H1 (cell line): ENCODE data around the gene CDK16. TPM values are rescaled to one million over a fixed set of nuclear protein-coding genes. Genes with fewer than 3 reads are reported as not detected.

Experiments used
- EP300 ChIP-seq, 2 experiments: IDR thresholded peaks; 1 replicate in 1 of 2; 2 replicates in 1 of 2; pipeline ENCODE4 v1.6.1; 2011 to 2012; ENCODE audit warnings: low read depth in 2 of 2, low read length in 2 of 2, mild to moderate bottlenecking in 2 of 2, borderline replicate concordance in 1 of 2, inconsistent platforms in 1 of 2, moderate library complexity in 1 of 2
- MAFK ChIP-seq: IDR thresholded peaks from 2 replicates; pipeline ENCODE4 v1.6.1; 2012; ENCODE audit warnings: low read depth, mild to moderate bottlenecking, improper control_type of control experiment, low read length
- POLR2A ChIP-seq, 2 experiments: IDR thresholded peaks; 1 replicate in 1 of 2; 2 replicates in 1 of 2; pipeline ENCODE4 v1.6.1; 2011; ENCODE audit warnings: low read depth in 2 of 2, low read length in 2 of 2, mild to moderate bottlenecking in 2 of 2; ENCODE audit errors: control extremely low read depth in 1 of 2
- SIN3A ChIP-seq, 2 experiments: IDR thresholded peaks in 1 of 2; conservative IDR thresholded peaks in 1 of 2; 2 replicates each; pipeline ENCODE4 v1.6.1; 2011 to 2012; ENCODE audit warnings: low read length in 2 of 2, improper control_type of control experiment in 1 of 2, low read depth in 1 of 2, mild to moderate bottlenecking in 1 of 2
- polyA plus RNA-seq, 7 experiments: library from polyadenylated mRNA; depleted of rRNA in 3 of 7; stranded (reverse) in 5 of 7; unstranded in 2 of 7; fragments of >200 nt in 5 of 7; fragments of 200-250 nt in 2 of 7; gene quantifications; 1 replicate in 5 of 7; 2 replicates in 1 of 7; 4 replicates in 1 of 7; pipeline versions ENCODE4 v1.2.1 to v1.2.3, GENCODE V29; 2011 to 2013; ENCODE audit warnings: missing spikeins in 2 of 7, mixed read lengths in 2 of 7
- total RNA-seq: library from RNA; stranded (reverse); fragmentation: NEBNext Ultra II Directional; extraction: Animal tissue kit (Norgen Biotek cat#: 25700); gene quantifications from 2 replicates; pipeline ENCODE4 v1.2.1, GENCODE V29; 2021

Gene CDK16
- total and polyA plus RNA-seq, 2 of the 8 experiments (the other 6 are each of a cell fraction or from before 2014, with no cell fraction given) = 124 to 204 TPM

GRCh38 chrX:47243351-47243750 is 24.9 kb downstream of the CDK16 start (continued):
- TF ChIP-seq SIN3A (conservative IDR thresholded peaks at IDR 0.05 in 1 of 2, IDR thresholded peaks at IDR 0.05 in 1 of 2; ENCODE audit: low read depth in 1 of 2, low read length in 2 of 2) = no peak
- no peak for TF ChIP-seq POLR2A (IDR thresholded peaks at IDR 0.05; ENCODE audit: control extremely low read depth in 1 of 2, low read depth in 2 of 2, low read length in 2 of 2)
- TF ChIP-seq MAFK = no peak
- no peak for TF ChIP-seq EP300 (IDR thresholded peaks at IDR 0.05; ENCODE audit: borderline replicate concordance in 1 of 2, low read depth in 2 of 2, low read length in 2 of 2)
